GM12875 (cell line): Measurements from ENCODE around the gene ARFGAP3.

Experiments used
- H3K4me3 ChIP-seq: one replicate; pipeline ENCODE4 v1.5.1; 2011; ENCODE audit warnings: low read depth, low read length, control low read depth
- TF ChIP-seq, protein P1 (sequence below): IDR thresholded peaks from 2 replicates; pipeline ENCODE4 v1.5.1; 2011; ENCODE audit warnings: low read depth, mild to moderate bottlenecking, control low read depth, inconsistent platforms, low read length, moderate library complexity, borderline replicate concordance; ENCODE audit not compliant: insufficient read depth

The ARFGAP3 gene

DNA sequence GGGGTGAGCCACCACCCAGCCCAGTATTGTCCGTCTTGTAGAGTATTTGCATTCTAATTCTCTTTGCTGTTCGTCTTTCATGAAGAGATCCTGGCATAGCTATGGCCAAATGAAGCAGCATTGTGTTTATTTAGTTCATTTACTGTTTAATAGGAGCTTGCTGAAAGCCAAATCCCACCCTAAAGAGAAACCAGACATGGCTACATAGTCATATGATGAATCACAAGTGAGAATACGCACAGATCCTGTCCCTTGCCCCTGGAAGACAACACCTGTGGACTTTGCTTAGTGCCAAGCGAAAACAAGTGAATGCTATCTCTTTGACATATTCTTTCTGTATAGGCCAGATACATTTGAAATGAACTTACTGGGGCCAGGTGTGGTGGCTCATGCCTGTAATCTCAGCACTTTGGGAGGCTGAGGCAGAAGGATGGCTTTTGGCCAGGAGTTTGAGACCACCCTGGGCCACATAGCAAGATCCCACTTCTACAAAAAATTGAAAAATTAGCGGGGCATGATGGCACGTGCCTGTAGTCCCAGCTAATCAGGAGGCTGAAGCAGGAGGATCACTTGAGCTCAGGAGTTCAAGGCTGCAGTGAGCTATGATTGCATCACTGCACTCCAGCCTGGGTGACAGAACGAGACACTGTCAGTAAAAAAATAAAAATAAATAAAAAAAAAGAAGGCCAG is 5.1 kb upstream of the ARFGAP3 start:
- TF ChIP-seq, protein P1, sequence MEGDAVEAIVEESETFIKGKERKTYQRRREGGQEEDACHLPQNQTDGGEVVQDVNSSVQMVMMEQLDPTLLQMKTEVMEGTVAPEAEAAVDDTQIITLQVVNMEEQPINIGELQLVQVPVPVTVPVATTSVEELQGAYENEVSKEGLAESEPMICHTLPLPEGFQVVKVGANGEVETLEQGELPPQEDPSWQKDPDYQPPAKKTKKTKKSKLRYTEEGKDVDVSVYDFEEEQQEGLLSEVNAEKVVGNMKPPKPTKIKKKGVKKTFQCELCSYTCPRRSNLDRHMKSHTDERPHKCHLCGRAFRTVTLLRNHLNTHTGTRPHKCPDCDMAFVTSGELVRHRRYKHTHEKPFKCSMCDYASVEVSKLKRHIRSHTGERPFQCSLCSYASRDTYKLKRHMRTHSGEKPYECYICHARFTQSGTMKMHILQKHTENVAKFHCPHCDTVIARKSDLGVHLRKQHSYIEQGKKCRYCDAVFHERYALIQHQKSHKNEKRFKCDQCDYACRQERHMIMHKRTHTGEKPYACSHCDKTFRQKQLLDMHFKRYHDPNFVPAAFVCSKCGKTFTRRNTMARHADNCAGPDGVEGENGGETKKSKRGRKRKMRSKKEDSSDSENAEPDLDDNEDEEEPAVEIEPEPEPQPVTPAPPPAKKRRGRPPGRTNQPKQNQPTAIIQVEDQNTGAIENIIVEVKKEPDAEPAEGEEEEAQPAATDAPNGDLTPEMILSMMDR, result no peak
- no peak overlapping the region for H3K4me3 ChIP-seq

- no peak overlapping the region for H3K4me3 ChIP-seq
- TF ChIP-seq, protein P1, result no peak
These were observed 3.9 kb upstream of the ARFGAP3 start for GRCh38 chr22:42860968-42861367.

GRCh38 chr22:42857845-42858481 is 890 bp upstream of the ARFGAP3 start:
- no peak overlapping the region for H3K4me3 ChIP-seq
- TF ChIP-seq, protein P1, result no peak

GRCh38 chr22:42856179-42856864 is 751 bp downstream of the ARFGAP3 start:
- H3K4me3 ChIP-seq, result peak overlapping the region; percentile 76
- TF ChIP-seq, protein P1, result no peak

DNA sequence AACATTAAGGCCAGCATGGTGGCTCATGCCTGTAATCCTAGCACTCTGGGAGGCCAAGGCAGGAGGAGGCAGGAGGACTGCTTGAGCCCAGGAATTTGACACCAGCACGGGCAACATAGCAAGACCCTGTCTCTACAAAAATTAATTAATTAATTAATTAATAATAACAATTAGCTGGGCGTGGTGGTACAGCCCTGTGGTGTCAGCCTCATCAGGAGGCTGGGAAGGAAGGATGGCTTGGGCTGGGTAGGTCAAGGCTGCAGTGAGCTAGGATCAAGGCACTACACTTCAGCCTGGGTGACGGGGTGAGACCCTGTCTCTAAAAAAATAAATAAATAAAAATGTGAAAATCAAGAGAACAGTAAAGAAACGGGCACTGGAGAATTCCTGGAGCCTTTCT is 1.4 kb downstream of the ARFGAP3 start:
- TF ChIP-seq, protein P1, result no peak
- peak overlapping the region; percentile 76 for H3K4me3 ChIP-seq

DNA sequence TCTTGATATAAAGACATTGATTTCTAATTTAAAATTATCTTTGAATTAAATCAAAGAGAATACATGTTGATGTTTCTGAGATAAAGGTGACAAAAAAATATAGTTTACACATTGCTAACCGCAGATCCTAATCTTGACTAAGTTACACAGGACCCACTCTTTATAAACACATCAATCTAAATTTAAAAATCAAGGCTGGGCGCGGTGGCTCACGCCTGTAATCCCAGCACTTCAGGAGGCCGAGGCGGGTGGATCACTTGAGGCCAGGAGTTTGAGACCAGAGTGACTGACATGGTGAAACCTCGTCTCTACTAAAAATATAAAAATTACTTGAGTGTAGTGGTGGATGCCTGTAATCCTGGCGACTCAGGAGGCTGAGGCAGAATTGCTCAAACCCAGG is 1.9 kb downstream of the ARFGAP3 start:
- H3K4me3 ChIP-seq, result no peak overlapping the region
- TF ChIP-seq, protein P1, result no peak
